SK-N-SH treated with all-trans-retinoic acid at 6 μM for 48 hours (cell line): ENCODE data around the gene TGFBR2.

Experiments used
- POU6F1 ChIP-seq: fragments of 250-450 bp; sonication (Bioruptor Pico); IDR thresholded peaks from 2 replicates; pipeline ENCODE4 v1.8.0; 2021; ENCODE audit warnings: low read depth, mild to moderate bottlenecking, moderate library complexity, borderline replicate concordance
- TSHZ2 ChIP-seq: fragments of 250-450 bp; sonication (Bioruptor Pico); IDR thresholded peaks from 2 replicates; pipeline ENCODE4 v1.5.0; 2020; ENCODE audit warnings: mild to moderate bottlenecking, moderate library complexity

GRCh38 chr3:30617069-30617468 is 10.7 kb downstream of the TGFBR2 start:
- TF ChIP-seq TSHZ2 (CRISPR knock-in tag), result no peak
- no peak for TF ChIP-seq POU6F1 (CRISPR knock-in tag)
